HCT116 (cell line): Measurements from ENCODE around the gene GORAB. TPM values are rescaled to one million over a fixed set of nuclear protein-coding genes. Genes with fewer than 3 reads are reported as not detected.

ENCODE experiments used
- ATAC-seq: fragments of 200-7000 bp; cut with Tn5 transposase; 2 replicates; pipeline ENCODE4 v1.9.1; 2020; ENCODE audit warnings: mild to moderate bottlenecking, moderate library complexity
- BruUV-seq: library from RNA; stranded (reverse); fragments of 400-500 nt; replicated peaks from 2 replicates; lab custom pipeline; 2021; lab: Mats Ljungman, UMichigan
- CTCF ChIA-PET: fragments of 300-600 bp; sonication (Branson Sonifier 250); formaldehyde crosslinking; loops from one replicate; lab custom pipeline; 2021; ENCODE audit warnings: antibody characterized with exemption; lab: Charles Lee
- POLR2A ChIA-PET: fragments of 300-600, 350-600 bp; sonication (Branson Sonifier 250); formaldehyde crosslinking; loops from one replicate; lab custom pipeline; 2021; ENCODE audit warnings: antibody characterized with exemption; lab: Charles Lee
- RAD21 ChIA-PET, 2 experiments: fragments of 300-600 bp; sonication (Branson Sonifier 250); formaldehyde crosslinking; loops; one replicate each; lab custom pipeline; 2023; ENCODE audit warnings: low total read pairs in 2 of 2; ENCODE audit not compliant: uncharacterized antibody in 2 of 2, unreplicated experiment in 2 of 2, low non-redundant PET in 1 of 2; lab: Charles Lee
- DNase-seq: peaks from one replicate; pipeline ENCODE4 v3.0.0-alpha.2; 2010; ENCODE audit warnings: low read depth, low spot score
- H2AFZ ChIP-seq: fragments of 200-600 bp; shearing (Covaris generic), sonication (generic); 2 replicates; pipeline ENCODE4 v1.6.1; 2017; ENCODE audit warnings: low read depth, mixed run types, mixed read lengths, antibody characterized with exemption, low read length; ENCODE audit not compliant: poor library complexity, severe bottlenecking
- H3K27ac ChIP-seq: 2 replicates; pipeline ENCODE4 v1.5.1; 2012; ENCODE audit warnings: low read depth, low read length
- H3K27me3 ChIP-seq: fragments of 200-600 bp; sonication (generic); 2 replicates; pipeline ENCODE4 v1.6.1; 2016; ENCODE audit warnings: mixed run types, low read length, mixed read lengths; ENCODE audit not compliant: insufficient read depth
- H3K36me3 ChIP-seq, 2 experiments: fragments of 200-500 bp in 1 of 2; fragments of 200-600 bp in 1 of 2; sonication (Bioruptor generic) in 1 of 2; sonication (generic) in 1 of 2; 2 replicates each; pipeline versions ENCODE4 v1.5.1 to v1.6.1; 2014 to 2016; ENCODE audit warnings: low read length in 2 of 2, inconsistent platforms in 1 of 2, mixed read lengths in 1 of 2, mixed run types in 1 of 2; ENCODE audit not compliant: insufficient read depth in 2 of 2, control insufficient read depth in 1 of 2
- H3K4me1 ChIP-seq, 2 experiments: fragments of 200-600 bp in 1 of 2; sonication (generic) in 1 of 2; 2 replicates each; pipeline versions ENCODE4 v1.5.1 to v1.6.1; 2012 to 2017; ENCODE audit warnings: low read length in 2 of 2, inconsistent platforms in 1 of 2, mild to moderate bottlenecking in 1 of 2, mixed read lengths in 1 of 2, mixed run types in 1 of 2, moderate library complexity in 1 of 2; ENCODE audit not compliant: insufficient read depth in 2 of 2, control insufficient read depth in 1 of 2
- H3K4me2 ChIP-seq: fragments of 200-600 bp; sonication (generic); 2 replicates; pipeline ENCODE4 v1.6.1; 2017; ENCODE audit warnings: mixed run types, low read length, mixed read lengths
- H3K4me3 ChIP-seq, 2 experiments: fragments of 200-600 bp in 1 of 2; sonication (generic) in 1 of 2; replicated peaks in 1 of 2; 2 replicates each; pipeline ENCODE4 v1.5.1; 2011 to 2016; ENCODE audit warnings: low read length in 2 of 2, control low read depth in 1 of 2, low read depth in 1 of 2, mild to moderate bottlenecking in 1 of 2, mixed read lengths in 1 of 2, mixed run types in 1 of 2
- H3K79me2 ChIP-seq: fragments of 200-600 bp; sonication (generic); 2 replicates; pipeline ENCODE4 v1.6.1; 2017; ENCODE audit warnings: mild to moderate bottlenecking, mixed run types, low read length, moderate library complexity, mixed read lengths; ENCODE audit not compliant: insufficient read depth
- H3K9ac ChIP-seq: fragments of 200-600 bp; sonication (generic); 2 replicates; pipeline ENCODE4 v1.6.1; 2016; ENCODE audit warnings: low read length, mixed read lengths
- H3K9me2 ChIP-seq: fragments of 200-600 bp; sonication (generic), shearing (Covaris generic); 2 replicates; pipeline ENCODE4 v1.6.1; 2017; ENCODE audit warnings: mixed run types, mild to moderate bottlenecking, moderate library complexity; ENCODE audit not compliant: insufficient read depth
- H3K9me3 ChIP-seq, 2 experiments: fragments of 200-500 bp in 1 of 2; fragments of 200-600 bp in 1 of 2; sonication (Bioruptor generic) in 1 of 2; sonication (generic) in 1 of 2; 2 replicates each; pipeline ENCODE4 v1.6.1; 2014 to 2017; ENCODE audit warnings: low read length in 2 of 2, mixed read lengths in 2 of 2, inconsistent platforms in 1 of 2, low read depth in 1 of 2, mild to moderate bottlenecking in 1 of 2, mixed run types in 1 of 2, moderate library complexity in 1 of 2; ENCODE audit not compliant: control insufficient read depth in 1 of 2, insufficient read depth in 1 of 2
- H4K20me1 ChIP-seq: fragments of 200-600 bp; sonication (generic), shearing (Covaris generic); 2 replicates; pipeline ENCODE4 v1.6.1; 2017; ENCODE audit warnings: mixed run types, mild to moderate bottlenecking, moderate library complexity; ENCODE audit not compliant: insufficient read depth
- CBX3 ChIP-seq: IDR thresholded peaks from 2 replicates; pipeline ENCODE4 v1.6.1; 2012; ENCODE audit warnings: low read depth
- ELF1 ChIP-seq: IDR thresholded peaks from 2 replicates; pipeline ENCODE4 v1.6.1; 2012; ENCODE audit warnings: low read depth, borderline replicate concordance
- POLR2A ChIP-seq: IDR thresholded peaks from 2 replicates; pipeline ENCODE4 v1.7.0; 2011; ENCODE audit warnings: borderline replicate concordance; ENCODE audit not compliant: insufficient read depth, insufficient read length; ENCODE audit errors: extremely low read depth
- RAD21 ChIP-seq: IDR thresholded peaks from 2 replicates; pipeline ENCODE4 v1.6.1; 2012; ENCODE audit warnings: low read depth, mild to moderate bottlenecking
- ZFX ChIP-seq: fragments of 450-650 bp; IDR thresholded peaks from 2 replicates; pipeline ENCODE4 v1.6.1; 2017
- ZNF274 ChIP-seq: fragments of 200-500 bp; sonication (Bioruptor generic); IDR thresholded peaks from 2 replicates; pipeline ENCODE4 v1.6.1; 2014; ENCODE audit warnings: mild to moderate bottlenecking, low read depth, low read length, inconsistent platforms
- intact Hi-C: fragments of 100-400 bp; cut with micrococcal nuclease; formaldehyde crosslinking; loops from 2 replicates; pipeline ENCODE4 v1.10.0; 2022
- total RNA-seq: library from RNA; stranded (reverse); gene quantifications from one replicate; pipeline ENCODE4 v1.2.1, GENCODE V29; 2021; ENCODE audit not compliant: unreplicated experiment
- TF ChIP-seq, protein P1 (sequence below): IDR thresholded peaks from 2 replicates; pipeline ENCODE4 v1.6.1; 2012; ENCODE audit warnings: low read depth

The GORAB gene
- total RNA-seq, 1 experiment from 2014 or later = 7.5 TPM

GRCh38 chr1:170583186-170583585 is 51.2 kb downstream of the GORAB start:
- H3K4me2 ChIP-seq = no peak overlapping the region
- no peak for DNase-seq
- intact Hi-C loops = no loop called here
- ATAC-seq = no peak
- no peaks in the 10 kb centered on the region for H3K79me2 ChIP-seq
- H3K27me3 ChIP-seq = no peaks in the 10 kb centered on the region; the same call in 1 of the 2 replicates
- no peak overlapping the region for H2AFZ ChIP-seq
- ChIA-PET CTCF (no interaction called here), RAD21 (no interaction called here), POLR2A (no interaction called here)
- no peak for TF ChIP-seq ZNF274
- H3K4me1 ChIP-seq = no peaks in the 10 kb centered on the region
- no peaks in the 10 kb centered on the region for H3K9me2 ChIP-seq
- no TSS peak for BruUV-seq
- H3K36me3 ChIP-seq = no peaks in the 10 kb centered on the region
- no peaks in the 10 kb centered on the region for H4K20me1 ChIP-seq
- no peak overlapping the region for H3K4me3 ChIP-seq
- no peak overlapping the region for H3K9ac ChIP-seq
- H3K27ac ChIP-seq = no peak overlapping the region
- H3K9me3 ChIP-seq = no peaks in the 10 kb centered on the region

DNA sequence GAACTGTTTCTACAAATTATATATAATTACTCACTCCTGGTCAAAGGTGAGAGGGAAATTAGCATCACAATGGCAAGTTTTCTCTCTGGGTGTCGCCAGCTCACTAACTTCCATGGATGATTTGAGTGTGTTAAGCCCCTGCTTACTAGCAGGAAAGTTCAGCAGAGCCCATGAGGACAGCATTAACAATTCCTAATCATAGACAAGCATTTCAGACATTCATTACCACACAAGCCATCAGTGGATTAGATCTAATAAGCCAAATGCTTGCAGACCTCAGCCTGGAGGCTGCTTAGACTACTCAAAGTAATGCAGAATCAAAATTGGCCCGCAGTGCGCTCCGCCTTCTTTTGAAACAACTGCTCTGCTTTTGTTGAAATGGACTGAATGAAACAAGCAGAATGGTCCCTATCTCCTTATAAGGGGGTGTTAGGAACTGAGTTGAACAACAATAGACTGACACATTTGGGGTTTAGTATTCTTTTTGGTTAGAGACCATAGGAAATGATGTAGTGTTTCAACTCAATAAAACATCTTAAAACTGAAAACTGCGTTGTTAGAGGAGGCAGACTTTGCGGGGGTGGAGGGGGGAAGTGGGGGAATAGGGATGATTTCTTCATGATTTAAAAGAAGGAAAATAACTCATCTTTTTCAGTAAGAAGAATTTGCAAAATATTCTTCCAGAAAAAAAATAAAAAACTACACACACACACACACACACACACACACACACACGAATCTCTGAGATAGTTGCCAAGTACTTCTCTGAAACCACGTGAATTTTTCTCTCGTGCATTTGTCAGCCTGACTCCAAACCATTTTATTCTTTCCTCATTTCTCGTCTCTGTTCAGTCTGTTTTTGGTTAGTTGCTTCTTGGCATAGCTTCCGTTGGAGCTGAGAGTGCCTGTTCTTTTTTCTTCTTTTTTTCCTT is 54.6 kb downstream of the GORAB start:
- TF ChIP-seq ELF1 (no peak), RAD21 (no peak), ZFX (no peak), POLR2A (no peak), CBX3 (no peak)
- TF ChIP-seq, protein P1, sequence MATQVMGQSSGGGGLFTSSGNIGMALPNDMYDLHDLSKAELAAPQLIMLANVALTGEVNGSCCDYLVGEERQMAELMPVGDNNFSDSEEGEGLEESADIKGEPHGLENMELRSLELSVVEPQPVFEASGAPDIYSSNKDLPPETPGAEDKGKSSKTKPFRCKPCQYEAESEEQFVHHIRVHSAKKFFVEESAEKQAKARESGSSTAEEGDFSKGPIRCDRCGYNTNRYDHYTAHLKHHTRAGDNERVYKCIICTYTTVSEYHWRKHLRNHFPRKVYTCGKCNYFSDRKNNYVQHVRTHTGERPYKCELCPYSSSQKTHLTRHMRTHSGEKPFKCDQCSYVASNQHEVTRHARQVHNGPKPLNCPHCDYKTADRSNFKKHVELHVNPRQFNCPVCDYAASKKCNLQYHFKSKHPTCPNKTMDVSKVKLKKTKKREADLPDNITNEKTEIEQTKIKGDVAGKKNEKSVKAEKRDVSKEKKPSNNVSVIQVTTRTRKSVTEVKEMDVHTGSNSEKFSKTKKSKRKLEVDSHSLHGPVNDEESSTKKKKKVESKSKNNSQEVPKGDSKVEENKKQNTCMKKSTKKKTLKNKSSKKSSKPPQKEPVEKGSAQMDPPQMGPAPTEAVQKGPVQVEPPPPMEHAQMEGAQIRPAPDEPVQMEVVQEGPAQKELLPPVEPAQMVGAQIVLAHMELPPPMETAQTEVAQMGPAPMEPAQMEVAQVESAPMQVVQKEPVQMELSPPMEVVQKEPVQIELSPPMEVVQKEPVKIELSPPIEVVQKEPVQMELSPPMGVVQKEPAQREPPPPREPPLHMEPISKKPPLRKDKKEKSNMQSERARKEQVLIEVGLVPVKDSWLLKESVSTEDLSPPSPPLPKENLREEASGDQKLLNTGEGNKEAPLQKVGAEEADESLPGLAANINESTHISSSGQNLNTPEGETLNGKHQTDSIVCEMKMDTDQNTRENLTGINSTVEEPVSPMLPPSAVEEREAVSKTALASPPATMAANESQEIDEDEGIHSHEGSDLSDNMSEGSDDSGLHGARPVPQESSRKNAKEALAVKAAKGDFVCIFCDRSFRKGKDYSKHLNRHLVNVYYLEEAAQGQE = no peak
- DNase-seq = no peak
- H3K79me2 ChIP-seq = no peaks in the 10 kb centered on the region
- no peaks in the 10 kb centered on the region for H4K20me1 ChIP-seq
- no peak for ATAC-seq
- no peaks in the 10 kb centered on the region for H3K9me2 ChIP-seq
- H3K9me3 ChIP-seq = no peaks in the 10 kb centered on the region
- H2AFZ ChIP-seq = no peak overlapping the region
- ChIA-PET POLR2A (no interaction called here), CTCF (no interaction called here), RAD21 (no interaction called here)
- H3K27me3 ChIP-seq = no peaks in the 10 kb centered on the region
- H3K4me1 ChIP-seq = no peaks in the 10 kb centered on the region
- intact Hi-C loops = no loop called here
- H3K9ac ChIP-seq = no peak overlapping the region
- H3K27ac ChIP-seq = no peak overlapping the region
- no peak overlapping the region for H3K4me3 ChIP-seq
- BruUV-seq = no TSS peak
- H3K36me3 ChIP-seq = no peaks in the 10 kb centered on the region
- H3K4me2 ChIP-seq = no peak overlapping the region
